Activated CD4-positive, alpha-beta T cell treated with anti-CD3 and anti-CD28 coated beads for 1 hour (primary cell): ENCODE results near the gene COL4A6.

Experiments
- DNase-seq: peaks from one replicate; pipeline ENCODE4 v3.0.0-alpha.2; 2020

COL4A6 gene

GRCh38 chrX:108264376-108264775 lies 173.8 kb downstream of the COL4A6 start:
- DNase-seq, result no peak

GRCh38 chrX:108261549-108262203 lies 176.5 kb downstream of the COL4A6 start:
- DNase-seq, result no peak

- no peak for DNase-seq
These were observed 180.7 kb downstream of the COL4A6 start for GRCh38 chrX:108257556-108257955.

GRCh38 chrX:108254636-108255035 lies 183.6 kb downstream of the COL4A6 start:
- DNase-seq, result no peak

GRCh38 chrX:108250654-108251579 lies 187.3 kb downstream of the COL4A6 start:
- no peak for DNase-seq

GRCh38 chrX:108246304-108246954 lies 191.8 kb downstream of the COL4A6 start:
- DNase-seq, result no peak

- DNase-seq, result no peak
These were observed 192.8 kb downstream of the COL4A6 start for GRCh38 chrX:108245462-108245861.

- no peak for DNase-seq
These were observed 202.2 kb downstream of the COL4A6 start for GRCh38 chrX:108235986-108236385.

- DNase-seq, result no peak
These were observed 207.6 kb downstream of the COL4A6 start for GRCh38 chrX:108230574-108230973.

GRCh38 chrX:108224727-108225621 lies 213.2 kb downstream of the COL4A6 start:
- DNase-seq, result no peak

GRCh38 chrX:108224218-108224617 lies 214.0 kb downstream of the COL4A6 start:
- DNase-seq, result no peak

GRCh38 chrX:108223585-108223984 lies 214.6 kb downstream of the COL4A6 start:
- DNase-seq, result no peak

- DNase-seq, result no peak
These were observed 216.8 kb downstream of the COL4A6 start for GRCh38 chrX:108221301-108221864.

- no peak for DNase-seq
These were observed 218.1 kb downstream of the COL4A6 start for GRCh38 chrX:108219949-108220601.

GRCh38 chrX:108217876-108218275 lies 220.3 kb downstream of the COL4A6 start:
- no peak for DNase-seq

- no peak for DNase-seq
These were observed 221.2 kb downstream of the COL4A6 start for GRCh38 chrX:108216919-108217571.

- DNase-seq, result no peak
These were observed 221.8 kb downstream of the COL4A6 start for GRCh38 chrX:108216405-108216804.

- DNase-seq, result no peak
These were observed 226.9 kb downstream of the COL4A6 start for GRCh38 chrX:108211301-108211700.

- DNase-seq, result no peak
These were observed 229.1 kb downstream of the COL4A6 start for GRCh38 chrX:108209006-108209554.

- DNase-seq, result no peak
These were observed 234.7 kb downstream of the COL4A6 start for GRCh38 chrX:108203540-108203939.

- DNase-seq, result no peak
These were observed 238.5 kb downstream of the COL4A6 start for GRCh38 chrX:108199691-108200090.
